ENCODE results near the gene RNF111. TPM values are rescaled to one million over a fixed set of nuclear protein-coding genes. Genes with fewer than 3 reads are reported as not detected.

RNF111 gene
- total and polyA plus RNA-seq, 9 of the 15 experiments (the other 6 are each of a cell fraction or from before 2014, with no cell fraction given): 7.9 to 26.0 (median 14.4) TPM

GRCh38 chr15:59138243-59138642 is 150.8 kb downstream of the RNF111 start (continued):
- peak; percentile 45 to 49; a peak in 2 of 4 replicates for TF ChIP-seq MNT (conservative IDR thresholded peaks at IDR 0.05)
- peak; percentile 56 for TF ChIP-seq NEUROD1 (IDR thresholded peaks at IDR 0.05; ENCODE audit: borderline replicate concordance, low read depth, low read length, partially characterized antibody)
- peak; percentile 83 for TF ChIP-seq RBM39 (optimal IDR thresholded peaks at IDR 0.05; ENCODE audit: low read depth, low read length)
- TF ChIP-seq U2AF1 (optimal IDR thresholded peaks at IDR 0.05; ENCODE audit: low read depth, low read length): no peak
- TF ChIP-seq LCOR (CRISPR knock-in tag; IDR thresholded peaks at IDR 0.05): no peak
- peak in 1 of 2 experiments; percentile 65; a peak in 1 of 4 replicates for TF ChIP-seq UBTF (IDR thresholded peaks at IDR 0.05; ENCODE audit: borderline replicate concordance in 1 of 2, low read depth in 2 of 2, low read length in 2 of 2)
- 0 out of 2 replicates have a peak, but pooled peaks have one; percentile 53 for TF ChIP-seq DMBX1 (CRISPR knock-in tag; IDR thresholded peaks at IDR 0.05; ENCODE audit: borderline replicate concordance)
- TF ChIP-seq ATF3 (IDR thresholded peaks at IDR 0.05): no peak
- 0 out of 2 replicates have a peak, but pooled peaks have one; percentile 51 for TF ChIP-seq ATF3 (CRISPR knock-in tag; conservative IDR thresholded peaks at IDR 0.05)
- 0 out of 2 replicates have a peak, but pooled peaks have one; percentile 32 for TF ChIP-seq CREB1 (IDR thresholded peaks at IDR 0.05)
- no peak; the same call in 1 of the 2 replicates for TF ChIP-seq CREB1 (CRISPR knock-in tag; IDR thresholded peaks at IDR 0.05)
- peak; percentile 62 for TF ChIP-seq SMAD1 (IDR thresholded peaks at IDR 0.05; ENCODE audit: low read depth, low read length, partially characterized antibody)
- TF ChIP-seq FOXJ2 (tag; IDR thresholded peaks at IDR 0.05): 0 out of 2 replicates have a peak, but pooled peaks have one; percentile 52
- TF ChIP-seq MTA3 (IDR thresholded peaks at IDR 0.05; ENCODE audit: borderline replicate concordance): 0 out of 2 replicates have a peak, but pooled peaks have one; percentile 45
- no peak for TF ChIP-seq NBN (IDR thresholded peaks at IDR 0.05; ENCODE audit: low read depth)
- no peak for TF ChIP-seq SNIP1 (IDR thresholded peaks at IDR 0.05; ENCODE audit: low read depth)
- TF ChIP-seq RAD21 (CRISPR knock-in tag; conservative IDR thresholded peaks at IDR 0.05 in 1 of 2, IDR thresholded peaks at IDR 0.05 in 1 of 2): peak; percentile 83 to 90
- TF ChIP-seq CXXC5 (CRISPR knock-in tag; IDR thresholded peaks at IDR 0.05): peak; percentile 54
- TF ChIP-seq ARID3A (IDR thresholded peaks at IDR 0.05; ENCODE audit: borderline replicate concordance, low read depth, low read length): 0 out of 2 replicates have a peak, but pooled peaks have one; percentile 22
- peak; percentile 87 for TF ChIP-seq EP400 (IDR thresholded peaks at IDR 0.05)
- TF ChIP-seq DPF2 (IDR thresholded peaks at IDR 0.05): peak; percentile 49; the same call in 1 of the 2 replicates
- no peak for TF ChIP-seq DACH1 (IDR thresholded peaks at IDR 0.05; ENCODE audit: partially characterized antibody)

Measured in K562 (cell line).